SK-N-SH treated with all-trans-retinoic acid at 6 μM for 48 hours (cell line): ENCODE measurements around the gene ACAD10.

Experiments
- RARB ChIP-seq: fragments of 250-450 bp; sonication (Bioruptor Pico); IDR thresholded peaks from 2 replicates; pipeline ENCODE4 v1.8.0; 2021; ENCODE audit warnings: mild to moderate bottlenecking, moderate library complexity
- ZNF8 ChIP-seq: fragments of 450-650 bp; formaldehyde crosslinking; IDR thresholded peaks from 2 replicates; pipeline ENCODE4 v1.5.0; 2020; ENCODE audit warnings: mild to moderate bottlenecking, moderate library complexity

DNA sequence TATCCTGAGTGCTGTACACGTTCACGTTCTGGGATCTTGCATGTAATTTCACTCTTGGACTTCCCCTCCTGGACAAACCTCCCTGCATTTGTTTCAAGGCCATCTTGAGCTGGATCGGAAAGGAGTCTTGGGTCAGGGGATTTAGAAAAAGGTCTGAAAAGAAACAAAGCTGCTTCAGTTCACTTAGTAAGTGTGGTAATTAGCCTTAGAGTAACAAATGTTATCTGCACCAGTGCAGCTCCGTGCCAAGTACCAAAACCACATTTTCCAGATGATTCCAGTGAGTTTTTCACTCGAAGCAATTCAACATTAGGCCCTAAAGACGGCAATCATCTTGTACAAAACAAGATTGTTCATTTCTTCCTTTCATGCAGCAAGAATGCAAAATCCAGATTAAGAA is 47.3 kb upstream of the ACAD10 start:
- TF ChIP-seq RARB (CRISPR knock-in tag): no peak
- TF ChIP-seq ZNF8 (CRISPR knock-in tag): no peak
